SK-N-SH treated with all-trans-retinoic acid at 6 μM for 48 hours (cell line): ENCODE measurements around the gene SORCS3.

ENCODE experiments used
- PATZ1 ChIP-seq: fragments of 250-450 bp; sonication (Bioruptor Pico); IDR thresholded peaks from 2 replicates; pipeline ENCODE4 v1.8.0; 2020; ENCODE audit warnings: mild to moderate bottlenecking, moderate library complexity, borderline replicate concordance
- TSHZ2 ChIP-seq: fragments of 250-450 bp; sonication (Bioruptor Pico); IDR thresholded peaks from 2 replicates; pipeline ENCODE4 v1.5.0; 2020; ENCODE audit warnings: mild to moderate bottlenecking, moderate library complexity
- ZNF565 ChIP-seq: fragments of 450-650 bp; formaldehyde crosslinking; conservative IDR thresholded peaks from 2 replicates; pipeline ENCODE4 v1.5.0; 2020; ENCODE audit warnings: low read depth, mild to moderate bottlenecking, moderate library complexity
- ZNF8 ChIP-seq: fragments of 450-650 bp; formaldehyde crosslinking; IDR thresholded peaks from 2 replicates; pipeline ENCODE4 v1.5.0; 2020; ENCODE audit warnings: mild to moderate bottlenecking, moderate library complexity

- no peak for TF ChIP-seq ZNF565 (CRISPR knock-in tag)
- no peak for TF ChIP-seq TSHZ2 (CRISPR knock-in tag)
- TF ChIP-seq PATZ1, result no peak
- no peak for TF ChIP-seq ZNF8 (CRISPR knock-in tag)
Measured at GRCh38 chr10:104831272-104831671, 190.2 kb downstream of the SORCS3 start.
